Measurements from ENCODE around the gene IFT80.
A peak's percentile ranks its signal among the peaks of the same experiment; 100 is the strongest.

DNA sequence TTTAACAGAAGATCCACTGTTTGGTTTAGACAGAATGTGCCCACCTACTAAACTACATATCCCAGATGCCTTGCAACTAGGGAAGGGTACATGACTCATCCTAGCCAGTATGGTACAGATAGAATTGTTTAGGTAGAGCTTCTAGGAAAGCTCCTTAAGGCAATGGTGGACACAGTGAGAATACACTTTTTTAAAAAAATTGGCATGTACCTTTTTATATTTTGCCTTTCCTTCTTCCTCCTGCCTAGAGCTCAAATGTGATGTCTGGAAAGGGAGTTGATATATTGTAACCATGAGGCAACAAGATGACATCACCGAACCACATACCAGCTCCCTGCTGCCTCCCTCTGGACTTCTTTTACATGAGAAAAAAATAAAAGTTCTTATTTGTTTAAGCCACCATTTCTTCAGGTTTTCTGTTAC, 188.2 kb downstream of the IFT80 start:
- TF ChIP-seq, protein P1, sequence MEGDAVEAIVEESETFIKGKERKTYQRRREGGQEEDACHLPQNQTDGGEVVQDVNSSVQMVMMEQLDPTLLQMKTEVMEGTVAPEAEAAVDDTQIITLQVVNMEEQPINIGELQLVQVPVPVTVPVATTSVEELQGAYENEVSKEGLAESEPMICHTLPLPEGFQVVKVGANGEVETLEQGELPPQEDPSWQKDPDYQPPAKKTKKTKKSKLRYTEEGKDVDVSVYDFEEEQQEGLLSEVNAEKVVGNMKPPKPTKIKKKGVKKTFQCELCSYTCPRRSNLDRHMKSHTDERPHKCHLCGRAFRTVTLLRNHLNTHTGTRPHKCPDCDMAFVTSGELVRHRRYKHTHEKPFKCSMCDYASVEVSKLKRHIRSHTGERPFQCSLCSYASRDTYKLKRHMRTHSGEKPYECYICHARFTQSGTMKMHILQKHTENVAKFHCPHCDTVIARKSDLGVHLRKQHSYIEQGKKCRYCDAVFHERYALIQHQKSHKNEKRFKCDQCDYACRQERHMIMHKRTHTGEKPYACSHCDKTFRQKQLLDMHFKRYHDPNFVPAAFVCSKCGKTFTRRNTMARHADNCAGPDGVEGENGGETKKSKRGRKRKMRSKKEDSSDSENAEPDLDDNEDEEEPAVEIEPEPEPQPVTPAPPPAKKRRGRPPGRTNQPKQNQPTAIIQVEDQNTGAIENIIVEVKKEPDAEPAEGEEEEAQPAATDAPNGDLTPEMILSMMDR (IDR thresholded peaks at IDR 0.05), result peak in 1 of 4 donors; percentile 22
- no peak for TF ChIP-seq POLR2A (IDR thresholded peaks at IDR 0.05)
